ENCODE data around the gene KRT4. TPM values are rescaled to one million over a fixed set of nuclear protein-coding genes. Genes with fewer than 3 reads are reported as not detected.

KRT4 gene
- polyA plus RNA-seq, 3 donors: not detected

DNA sequence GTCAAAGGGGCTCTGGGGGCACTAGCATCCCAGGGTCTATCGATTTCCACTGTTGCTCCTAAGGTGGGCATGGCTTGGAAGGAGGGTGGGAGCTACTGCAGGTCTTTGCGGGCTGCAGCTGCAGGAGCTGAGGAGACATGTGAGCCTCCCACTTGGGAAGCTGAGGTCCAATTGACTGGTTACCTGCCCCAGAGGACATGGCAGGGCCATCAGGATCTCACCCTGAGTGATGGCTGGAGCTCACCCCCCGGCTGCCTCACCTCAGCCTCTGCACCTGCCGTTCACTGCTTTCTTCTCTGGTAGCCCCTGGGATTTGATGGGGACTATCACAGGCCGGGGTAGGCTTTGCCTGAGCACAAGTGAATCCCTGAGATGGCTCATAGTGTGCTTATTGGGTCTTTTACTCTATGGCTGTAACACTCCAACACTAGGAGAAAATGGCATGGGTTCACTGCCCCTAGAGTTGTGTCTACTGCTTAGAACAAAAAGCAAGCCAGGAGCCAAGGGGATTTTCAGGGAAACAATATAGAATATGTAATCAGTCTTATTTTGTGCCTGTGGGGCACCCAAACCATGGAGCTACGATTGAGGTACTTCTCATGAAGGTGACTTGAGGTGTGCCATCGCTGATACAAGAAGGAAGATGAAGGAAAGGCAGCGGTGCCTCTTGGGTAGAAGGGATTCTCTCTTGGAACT is 3.2 kb upstream of the KRT4 start:
- no peaks in the 10 kb centered on the region for H4K20me1 ChIP-seq (ENCODE audit: insufficient read depth, low read length)
- H3K4me3 ChIP-seq (replicated peaks in 1 of 3; ENCODE audit: low read depth in 2 of 3, low read length in 3 of 3): no peak overlapping the region
- H3K36me3 Mint-ChIP-seq: no peaks in the 10 kb centered on the region
- no peak overlapping the region for H2AFZ ChIP-seq (ENCODE audit: insufficient read depth, low read depth, low read length, poor library complexity, severe bottlenecking)
- no peaks in the 10 kb centered on the region for H3K4me1 ChIP-seq (ENCODE audit: control insufficient read depth in 1 of 2, insufficient read depth in 2 of 2, low read length in 2 of 2)
- WGBS (ENCODE audit: insufficient coverage): 96% methylated on average over 5 of the region's 8 CpGs
- no peak overlapping the region for H3K9ac ChIP-seq (ENCODE audit: insufficient read depth, low read length, poor library complexity, severe bottlenecking)
- H3K27ac Mint-ChIP-seq: no peak overlapping the region
- H3K4me3 Mint-ChIP-seq: no peak overlapping the region
- no peaks in the 10 kb centered on the region for H3K9me3 Mint-ChIP-seq
- H3K36me3 ChIP-seq (replicated peaks in 1 of 2; ENCODE audit: control insufficient read depth in 1 of 2, insufficient read depth in 2 of 2, low read length in 2 of 2): no peaks in the 10 kb centered on the region
- H3K9me3 ChIP-seq (replicated peaks in 1 of 2; ENCODE audit: control insufficient read depth in 1 of 2, insufficient read depth in 1 of 2, low read length in 2 of 2): no peaks in the 10 kb centered on the region
- no peaks in the 10 kb centered on the region for H3K27me3 ChIP-seq (ENCODE audit: control insufficient read depth in 2 of 2, insufficient read depth in 2 of 2, low read length in 2 of 2)
- intact Hi-C loops (cut with micrococcal nuclease): no loop called here
- H3K4me1 Mint-ChIP-seq: no peaks in the 10 kb centered on the region
- H3K4me2 ChIP-seq (replicated peaks; ENCODE audit: extremely low read depth, low read length, poor library complexity, severe bottlenecking): no peak overlapping the region
- no peak for DNase-seq
- H3K27ac ChIP-seq (ENCODE audit: low read depth in 1 of 2, low read length in 2 of 2): no peak overlapping the region
- H3K27me3 Mint-ChIP-seq (ENCODE audit: low read depth in 3 of 3): peaks cover 5 to 9% (median 6%) of the 10 kb centered on the region in 3 donors
- H3K79me2 ChIP-seq (ENCODE audit: insufficient read depth, low read length): no peaks in the 10 kb centered on the region
- TF ChIP-seq CTCF (IDR thresholded peaks at IDR 0.05): no peak

DNA sequence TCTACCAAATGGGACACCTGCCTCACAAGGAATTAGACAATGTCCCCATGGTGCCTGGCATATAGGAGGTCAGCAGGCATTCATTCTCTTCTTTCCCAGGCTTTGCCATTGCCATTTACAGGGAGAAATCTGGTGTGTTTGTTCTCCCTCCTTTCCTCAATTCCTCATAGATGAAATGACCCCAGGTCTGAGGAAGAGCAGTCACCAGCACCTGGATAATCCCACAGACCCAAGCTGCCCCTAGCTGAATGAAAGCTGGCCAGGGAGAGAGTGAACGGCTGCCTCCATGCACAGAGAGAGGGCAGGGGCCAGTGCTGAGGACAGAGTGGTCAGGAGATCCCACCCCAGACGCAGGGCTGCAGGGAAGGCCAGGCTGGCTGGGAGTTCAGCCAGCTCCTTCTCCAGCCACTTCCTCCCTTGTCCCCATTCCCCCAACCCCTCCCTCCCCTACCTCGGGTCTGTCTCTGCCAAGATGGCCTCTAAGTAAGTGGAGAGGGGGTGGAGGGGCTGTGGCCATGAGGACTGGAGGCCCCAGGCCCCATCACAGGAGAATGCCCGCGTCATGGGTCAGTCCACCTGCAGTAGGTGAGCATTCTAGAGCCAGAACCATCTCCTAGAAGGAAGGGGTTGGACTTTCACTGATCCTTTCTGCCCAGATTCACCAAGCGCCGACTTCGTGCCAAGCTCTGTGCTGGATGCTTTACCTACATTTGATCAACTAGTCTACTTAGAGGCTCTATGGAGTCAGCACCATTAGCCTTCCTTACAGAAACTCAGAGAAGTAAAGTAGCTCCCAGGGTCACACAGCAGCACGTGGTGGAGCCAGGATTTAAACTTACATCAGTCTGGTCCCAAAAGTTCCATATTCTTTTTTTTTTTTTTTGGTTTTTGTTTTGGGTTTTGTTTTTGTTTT is 2.0 kb upstream of the KRT4 start:
- no peak for DNase-seq
- Mint-ChIP-seq H3K4me1 (no peaks in the 10 kb centered on the region), H3K27me3 (ENCODE audit: low read depth in 3 of 3) (peaks cover 4 to 11% (median 6%) of the 10 kb centered on the region in 3 donors), H3K36me3 (no peaks in the 10 kb centered on the region), H3K9me3 (no peaks in the 10 kb centered on the region), H3K27ac (no peak overlapping the region), H3K4me3 (no peak overlapping the region)
- no peaks in the 10 kb centered on the region for H3K9me3 ChIP-seq (replicated peaks in 1 of 2; ENCODE audit: control insufficient read depth in 1 of 2, insufficient read depth in 1 of 2, low read length in 2 of 2)
- intact Hi-C loops (cut with micrococcal nuclease): no loop called here
- no peak overlapping the region for H3K4me3 ChIP-seq (replicated peaks in 1 of 3; ENCODE audit: low read depth in 2 of 3, low read length in 3 of 3)
- H3K27ac ChIP-seq (ENCODE audit: low read depth in 1 of 2, low read length in 2 of 2): no peak overlapping the region
- H3K79me2 ChIP-seq (ENCODE audit: insufficient read depth, low read length): no peaks in the 10 kb centered on the region
- 100% methylated on average over 3 of the region's 9 CpGs for WGBS (ENCODE audit: insufficient coverage)
- no peak overlapping the region for H3K9ac ChIP-seq (ENCODE audit: insufficient read depth, low read length, poor library complexity, severe bottlenecking)
- no peaks in the 10 kb centered on the region for H3K27me3 ChIP-seq (ENCODE audit: control insufficient read depth in 2 of 2, insufficient read depth in 2 of 2, low read length in 2 of 2)
- H3K4me1 ChIP-seq (ENCODE audit: control insufficient read depth in 1 of 2, insufficient read depth in 2 of 2, low read length in 2 of 2): no peaks in the 10 kb centered on the region
- no peak overlapping the region for H2AFZ ChIP-seq (ENCODE audit: insufficient read depth, low read depth, low read length, poor library complexity, severe bottlenecking)
- no peaks in the 10 kb centered on the region for H4K20me1 ChIP-seq (ENCODE audit: insufficient read depth, low read length)
- H3K4me2 ChIP-seq (replicated peaks; ENCODE audit: extremely low read depth, low read length, poor library complexity, severe bottlenecking): no peak overlapping the region
- no peaks in the 10 kb centered on the region for H3K36me3 ChIP-seq (replicated peaks in 1 of 2; ENCODE audit: control insufficient read depth in 1 of 2, insufficient read depth in 2 of 2, low read length in 2 of 2)
- TF ChIP-seq CTCF (IDR thresholded peaks at IDR 0.05): no peak

All from CD14-positive monocyte (primary cell).